Gastroesophageal sphincter (tissue), 3 donors: Measurements from ENCODE around the gene ATP2B2.

ENCODE experiments used
- CTCF ChIP-seq, 4 experiments: fragments of 200-600 bp in 2 of 4; fragments of 450-650 bp in 2 of 4; sonication (generic) in 1 of 4; IDR thresholded peaks; one replicate each; pipeline ENCODE4 v1.5.1; 2017 to 2019; ENCODE audit warnings: antibody characterized with exemption in 4 of 4, mild to moderate bottlenecking in 2 of 4, moderate library complexity in 2 of 4
- POLR2A ChIP-seq, 2 donors: fragments of 450-650 bp; IDR thresholded peaks; one replicate each; pipeline ENCODE4 v1.6.1; 2017; ENCODE audit warnings: antibody characterized with exemption in 2 of 2, mild to moderate bottlenecking in 2 of 2, moderate library complexity in 1 of 2

DNA sequence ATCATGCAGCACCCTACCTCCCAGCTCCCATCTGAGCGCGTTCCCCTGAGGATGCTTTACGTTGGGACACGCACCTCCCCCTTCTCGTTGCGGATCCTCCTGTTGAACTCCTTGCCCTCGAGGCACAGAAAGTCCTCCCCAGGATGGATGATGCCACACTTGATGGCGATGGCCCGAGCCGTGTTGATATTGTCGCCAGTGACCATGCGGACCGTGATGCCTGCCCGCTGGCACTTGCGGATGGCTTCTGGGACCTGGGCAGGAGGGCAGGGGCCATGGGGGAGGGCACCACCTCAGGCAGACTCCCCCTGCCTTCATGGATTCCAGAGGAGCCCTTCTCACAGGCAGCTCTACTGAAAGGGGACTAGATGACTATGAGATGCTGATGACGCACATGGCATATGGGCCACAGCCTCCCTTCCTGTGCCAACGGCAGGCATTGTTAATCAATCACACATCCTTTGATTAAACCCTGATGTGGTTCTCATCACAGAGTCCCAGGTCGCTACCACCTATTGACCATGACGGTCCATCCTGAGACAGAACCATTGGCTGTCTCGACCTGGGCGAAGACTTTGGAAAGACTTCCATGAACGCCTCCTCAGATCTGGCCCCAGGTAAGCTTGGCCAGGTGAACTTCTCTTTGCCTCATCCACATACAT, 154.9 kb downstream of the ATP2B2 start:
- no peak for TF ChIP-seq POLR2A (IDR thresholded peaks at IDR 0.05)
- TF ChIP-seq CTCF (IDR thresholded peaks at IDR 0.05): no peak
